HEK293T (cell line): ENCODE data around the gene INPP4A.

Experiments used
- NFRKB ChIP-seq: fragments of 450-650 bp; IDR thresholded peaks from 2 replicates; pipeline ENCODE4 v1.6.1; 2016; ENCODE audit warnings: mild to moderate bottlenecking, moderate library complexity
- SUZ12 ChIP-seq: fragments of 450-650 bp; IDR thresholded peaks from 2 replicates; pipeline ENCODE4 v1.6.1; 2016; ENCODE audit warnings: mild to moderate bottlenecking
- TARDBP ChIP-seq: fragments of 450-650 bp; IDR thresholded peaks from 2 replicates; pipeline ENCODE4 v1.6.1; 2016
- ZNF384 ChIP-seq: fragments of 450-650 bp; IDR thresholded peaks from 2 replicates; pipeline ENCODE4 v1.6.1; 2016

DNA sequence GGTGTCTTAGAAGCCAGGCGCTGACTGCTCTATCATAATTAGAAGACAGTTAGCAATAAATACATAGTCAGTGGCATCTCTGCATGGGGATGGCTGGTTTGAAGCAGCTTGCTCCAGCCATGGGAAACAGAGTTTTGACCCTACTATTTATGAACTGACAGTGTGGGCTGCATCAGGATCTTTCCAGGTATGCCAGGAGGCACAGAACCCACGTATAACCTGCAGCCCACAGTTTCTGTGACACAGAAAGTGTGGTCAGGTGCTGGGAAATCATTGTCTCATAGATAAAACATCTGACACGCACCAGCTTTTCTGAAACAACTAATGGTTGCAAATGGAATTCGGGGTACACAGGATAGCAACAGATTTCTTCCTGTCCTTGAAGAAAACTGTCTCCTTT is 34.7 kb downstream of the INPP4A start:
- no peak for TF ChIP-seq ZNF384
- TF ChIP-seq TARDBP: no peak
- no peak for TF ChIP-seq SUZ12
- no peak for TF ChIP-seq NFRKB
